ENCODE measurements around the gene PCDH9.
A peak's percentile ranks its signal among the peaks of the same experiment; 100 is the strongest.

The PCDH9 gene

DNA sequence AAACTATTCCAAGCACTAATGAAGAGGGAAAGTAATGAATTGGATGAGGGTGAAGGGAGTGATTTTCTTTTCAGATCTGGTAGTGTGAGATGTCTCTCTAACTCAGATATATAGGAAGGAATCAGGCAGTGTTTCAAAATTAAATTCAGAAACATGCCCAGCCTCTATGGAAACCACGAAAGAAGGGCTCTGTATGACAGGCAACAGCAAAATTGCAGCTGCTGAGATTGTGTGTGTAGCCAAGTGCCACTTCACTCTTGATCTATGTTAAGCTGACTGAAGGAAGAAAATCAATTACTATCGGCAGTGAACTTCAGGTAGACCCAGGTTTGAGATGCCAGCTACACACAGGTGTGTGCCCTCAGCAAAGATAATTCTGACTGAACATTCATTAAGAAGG, 387.4 kb downstream of the PCDH9 start:
- DNase-seq (ENCODE audit: low read depth, low spot score) = no peak

DNA sequence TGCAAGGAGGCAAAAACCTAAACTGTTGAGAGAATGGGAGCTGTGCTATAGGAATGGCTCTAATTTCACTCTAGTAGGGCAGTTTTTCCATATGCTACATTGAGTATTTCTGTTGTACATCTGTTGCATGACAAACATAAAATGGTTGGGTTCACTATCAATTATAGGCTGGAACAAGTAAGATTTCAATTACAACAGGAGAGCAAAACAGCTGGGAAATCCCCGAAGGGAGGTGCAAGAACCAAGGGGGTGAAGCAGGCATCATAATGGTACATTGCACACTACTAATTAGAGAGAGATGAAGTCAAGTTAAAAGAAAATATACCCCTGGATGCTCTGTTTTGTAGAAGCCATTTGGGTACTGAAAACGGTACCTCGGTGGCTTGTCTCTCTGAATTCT, 389.5 kb downstream of the PCDH9 start:
- no peak for DNase-seq (ENCODE audit: low read depth, low spot score)

DNA sequence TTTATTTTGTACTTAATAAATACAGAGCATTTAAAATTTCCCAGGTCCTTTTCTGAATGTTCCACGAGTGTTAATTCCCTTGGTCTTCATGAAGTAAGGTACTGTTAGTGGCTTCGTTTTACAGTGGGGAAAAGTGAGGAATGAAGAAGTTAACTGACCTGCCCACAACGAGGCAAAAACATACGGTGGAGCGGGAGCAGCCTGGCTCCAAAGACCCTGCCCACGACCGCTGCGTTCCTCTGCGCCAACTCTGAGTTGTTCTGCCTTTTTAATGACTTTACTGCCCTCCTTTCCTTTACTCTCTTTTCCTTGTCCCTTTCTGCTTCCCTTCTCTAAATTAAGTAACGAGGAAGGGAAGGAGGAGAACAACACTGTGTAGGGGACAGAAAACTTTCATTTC, 392.9 kb downstream of the PCDH9 start:
- DNase-seq (ENCODE audit: low read depth, low spot score) = no peak

DNA sequence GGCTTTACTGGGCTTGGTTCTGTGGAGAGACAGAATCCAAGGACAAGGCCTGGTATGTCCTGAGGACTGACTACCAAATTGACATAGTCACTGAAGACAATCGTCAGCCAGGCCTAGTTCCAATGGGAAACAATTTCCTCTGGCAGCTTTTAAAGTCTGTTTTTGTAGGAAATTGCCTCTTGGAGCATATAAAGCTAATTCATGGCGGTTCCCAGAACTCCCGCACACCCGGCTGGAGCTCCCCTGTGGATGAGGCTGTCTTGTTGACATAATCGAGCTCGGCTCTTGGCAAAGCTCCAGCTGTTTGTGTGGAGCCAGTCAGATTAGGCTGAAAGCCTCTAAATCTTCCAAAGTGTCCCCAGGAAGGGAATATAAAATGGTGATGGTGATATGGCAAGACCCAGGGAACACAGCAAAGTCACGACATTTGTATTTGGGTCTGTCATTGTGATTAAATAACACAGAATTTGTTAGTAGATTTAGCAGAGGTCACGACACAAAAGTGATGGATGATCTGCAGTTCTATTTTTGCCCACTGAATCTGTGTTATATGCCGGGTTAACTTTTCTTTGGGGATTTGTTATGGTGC, 395.0 kb downstream of the PCDH9 start:
- DNase-seq (ENCODE audit: low read depth, low spot score) = peak; percentile 80

DNA sequence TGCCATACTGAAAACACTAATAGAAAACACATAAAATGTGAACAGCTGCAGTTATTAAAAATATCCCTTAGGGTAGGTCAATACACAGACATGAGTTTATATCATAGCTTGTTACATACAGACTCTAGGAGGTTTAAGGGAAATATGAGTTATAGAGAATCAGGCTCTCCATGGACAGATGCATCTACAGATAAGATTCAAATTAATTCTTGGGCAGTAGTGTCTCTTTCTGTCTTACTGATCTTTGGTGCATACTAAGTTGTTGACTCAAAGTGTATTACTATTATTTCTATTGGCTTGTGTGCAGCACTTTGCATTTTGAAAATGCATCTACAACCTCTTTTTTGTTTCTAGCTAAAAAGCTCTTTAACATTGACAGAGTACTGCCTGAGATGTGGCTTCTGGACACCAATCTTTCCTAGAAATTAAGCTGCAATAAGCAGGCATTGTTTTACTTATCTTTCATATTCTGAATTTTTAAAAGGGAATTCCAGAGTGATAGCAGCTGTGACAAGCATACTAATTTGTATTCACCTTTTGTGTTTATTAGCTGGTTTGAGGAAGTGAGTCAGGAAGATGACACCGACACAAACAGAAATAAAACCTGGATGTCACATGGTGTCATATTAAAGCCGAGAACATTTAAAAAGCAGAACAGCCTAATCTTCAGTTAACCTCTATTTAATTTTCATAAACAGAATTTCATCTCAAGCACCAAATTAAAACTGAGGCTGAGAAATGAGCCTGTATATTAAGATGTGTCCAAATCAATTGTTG, 399.0 kb downstream of the PCDH9 start:
- DNase-seq (ENCODE audit: low read depth, low spot score) = no peak

DNA sequence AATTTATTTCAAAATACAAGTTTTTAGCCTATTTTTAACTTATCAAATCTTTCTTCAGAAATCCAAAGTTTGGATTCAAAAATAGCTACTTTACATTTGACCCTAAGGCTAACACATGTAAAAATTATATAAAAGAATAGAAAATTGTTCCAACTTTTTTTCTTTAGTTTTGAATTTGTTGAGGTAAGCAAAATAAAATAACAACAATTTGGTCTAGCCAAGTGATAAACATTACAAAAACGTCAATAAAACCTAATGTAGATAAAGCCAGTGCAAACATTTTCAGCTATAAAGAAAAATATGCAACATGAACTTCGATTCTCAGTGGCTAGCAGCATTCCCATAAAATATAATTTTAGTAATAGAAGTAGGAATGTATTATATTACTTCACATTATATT, 400.3 kb downstream of the PCDH9 start:
- no peak for DNase-seq (ENCODE audit: low read depth, low spot score)

DNA sequence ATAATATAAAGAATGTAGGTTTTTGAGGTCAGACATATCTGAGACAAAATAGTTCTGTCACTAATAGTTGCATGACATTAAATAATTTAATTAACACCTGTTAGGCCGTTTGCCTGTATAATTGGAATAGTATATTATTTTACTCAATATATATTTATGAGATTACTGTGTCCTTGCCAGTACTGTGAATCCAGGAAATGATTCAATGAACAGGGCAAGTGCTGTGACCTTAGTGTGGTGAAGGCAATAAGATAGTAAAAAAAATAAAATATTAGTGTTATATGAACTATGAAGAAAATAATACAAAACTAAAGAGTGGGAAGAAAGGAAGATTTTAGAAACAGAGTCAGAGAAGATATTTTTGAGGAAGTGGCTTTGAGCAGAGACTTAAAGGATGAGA, 403.7 kb downstream of the PCDH9 start:
- no peak for DNase-seq (ENCODE audit: low read depth, low spot score)

DNA sequence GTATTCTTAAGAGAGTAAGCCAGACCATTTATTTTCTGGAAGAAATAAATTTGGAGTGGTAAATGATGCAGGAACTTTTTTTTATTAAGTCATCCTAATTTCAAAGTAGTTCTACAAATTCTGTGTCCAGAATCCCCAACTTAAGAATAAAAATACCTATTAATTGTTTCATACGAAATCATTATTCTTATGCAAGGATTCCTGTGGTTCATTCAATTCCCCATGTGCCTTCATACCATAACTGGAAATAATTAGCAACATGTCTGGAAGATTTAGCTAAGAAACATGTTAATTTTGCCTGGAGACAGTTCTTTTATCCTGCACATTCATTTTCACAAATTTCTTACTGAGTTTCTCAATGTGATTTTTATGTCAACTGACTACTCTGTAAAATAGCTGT, 408.6 kb downstream of the PCDH9 start:
- DNase-seq (ENCODE audit: low read depth, low spot score) = no peak

DNA sequence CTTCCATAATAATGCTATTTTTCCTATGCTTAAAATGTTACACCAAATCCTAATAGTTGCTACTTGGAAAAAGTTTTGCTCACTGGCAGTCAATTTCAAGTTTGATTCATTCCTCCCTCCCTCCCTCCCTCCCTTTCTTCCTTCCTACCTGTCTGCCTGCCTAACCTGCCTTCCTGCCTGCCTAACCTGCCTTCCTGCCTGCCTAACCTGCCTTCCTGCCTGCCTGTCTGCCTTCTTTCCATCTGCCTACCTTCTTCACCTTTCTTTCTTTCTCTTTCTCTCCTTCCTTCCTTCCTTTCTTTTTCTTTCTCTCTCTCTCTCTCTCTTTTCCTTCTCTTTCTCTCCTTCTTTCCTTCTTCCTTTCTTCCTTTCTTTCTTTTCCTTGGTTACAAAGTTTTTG, 418.7 kb downstream of the PCDH9 start:
- DNase-seq (ENCODE audit: low read depth, low spot score) = no peak

DNA sequence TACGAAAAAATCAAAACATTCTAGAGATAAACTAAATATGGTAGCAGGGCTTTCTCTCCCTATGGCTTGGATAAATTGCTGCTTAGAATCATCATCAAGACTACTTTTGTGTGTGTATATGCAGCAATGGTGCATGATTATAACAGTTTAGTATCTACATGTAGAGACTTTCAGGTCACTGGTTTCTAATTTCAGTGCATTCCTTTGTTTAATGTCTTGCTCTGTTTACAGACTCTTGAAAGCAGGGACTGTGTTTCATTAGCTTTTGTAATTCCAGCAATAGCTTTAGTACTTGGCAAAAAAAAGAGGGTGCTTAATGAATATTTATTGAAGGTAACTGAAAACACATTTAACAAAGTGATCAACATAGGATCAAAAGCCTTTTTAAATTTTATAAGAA, 420.7 kb downstream of the PCDH9 start:
- no peak for DNase-seq (ENCODE audit: low read depth, low spot score)

DNA sequence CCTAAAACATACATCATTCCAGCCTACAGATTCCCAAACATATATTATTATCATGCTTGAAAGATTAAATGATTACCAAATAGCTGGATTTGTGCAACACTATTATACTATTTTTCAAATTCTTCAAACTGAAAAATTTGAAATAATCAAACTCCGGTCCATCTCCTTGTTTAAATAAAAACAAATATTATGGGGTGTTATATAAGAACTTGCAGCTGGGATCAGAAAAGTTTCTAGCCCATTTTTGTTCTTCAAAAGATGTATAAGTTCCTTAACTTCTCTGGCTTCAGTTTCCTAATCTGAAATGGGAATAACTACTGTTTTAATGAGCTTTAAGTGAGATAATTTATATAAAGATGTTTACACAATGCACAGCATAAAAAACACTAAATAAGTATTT, 422.9 kb downstream of the PCDH9 start:
- DNase-seq (ENCODE audit: low read depth, low spot score) = no peak

DNA sequence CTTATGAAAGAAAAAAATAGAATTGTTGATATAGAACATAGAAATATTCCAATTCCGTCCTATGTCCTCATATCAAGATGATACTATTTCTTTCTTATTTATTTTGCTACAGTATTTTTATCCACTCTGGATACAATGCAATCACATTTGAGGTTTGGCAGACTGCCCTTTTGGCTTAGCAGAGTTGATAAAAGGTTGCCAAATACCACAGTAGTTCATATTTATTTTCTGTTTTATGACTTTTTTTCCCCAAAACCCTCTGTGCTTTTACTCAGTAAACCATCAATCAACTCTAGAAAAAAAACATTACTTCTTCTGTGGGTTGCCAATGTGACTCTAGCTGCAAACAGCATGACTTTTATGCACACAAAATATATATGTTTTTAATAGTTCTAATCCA, 424.5 kb downstream of the PCDH9 start:
- no peak for DNase-seq (ENCODE audit: low read depth, low spot score)

DNA sequence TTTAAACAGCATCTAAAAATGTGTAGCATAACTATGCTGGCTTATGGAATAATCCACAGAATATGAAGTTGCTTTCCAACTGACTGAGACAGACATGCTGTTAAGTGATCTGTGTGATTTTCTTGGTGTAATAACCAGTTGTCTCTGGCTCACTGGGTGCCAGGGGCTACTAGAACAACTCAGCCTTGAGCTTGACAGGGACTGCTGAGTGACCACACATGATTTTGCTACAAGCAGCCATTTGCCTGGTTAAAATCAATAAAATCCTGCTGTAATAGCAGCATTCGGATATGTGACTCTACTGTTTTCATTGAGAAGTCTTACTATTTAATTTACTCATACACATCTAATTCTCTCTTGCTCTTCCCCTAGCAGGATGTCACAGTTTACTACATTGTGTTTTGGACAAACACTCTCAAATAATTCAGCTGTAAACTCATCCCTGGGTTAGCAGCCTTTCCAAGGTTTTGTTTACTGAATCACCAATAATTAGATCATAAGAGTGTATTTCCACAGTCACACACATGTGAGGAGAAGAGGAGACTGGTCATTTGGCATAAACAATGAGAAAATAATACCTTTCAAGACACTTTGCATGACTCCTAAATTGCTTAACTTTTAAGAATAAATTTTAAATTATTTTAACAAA, 426.2 kb downstream of the PCDH9 start:
- DNase-seq (ENCODE audit: low read depth, low spot score) = no peak

DNA sequence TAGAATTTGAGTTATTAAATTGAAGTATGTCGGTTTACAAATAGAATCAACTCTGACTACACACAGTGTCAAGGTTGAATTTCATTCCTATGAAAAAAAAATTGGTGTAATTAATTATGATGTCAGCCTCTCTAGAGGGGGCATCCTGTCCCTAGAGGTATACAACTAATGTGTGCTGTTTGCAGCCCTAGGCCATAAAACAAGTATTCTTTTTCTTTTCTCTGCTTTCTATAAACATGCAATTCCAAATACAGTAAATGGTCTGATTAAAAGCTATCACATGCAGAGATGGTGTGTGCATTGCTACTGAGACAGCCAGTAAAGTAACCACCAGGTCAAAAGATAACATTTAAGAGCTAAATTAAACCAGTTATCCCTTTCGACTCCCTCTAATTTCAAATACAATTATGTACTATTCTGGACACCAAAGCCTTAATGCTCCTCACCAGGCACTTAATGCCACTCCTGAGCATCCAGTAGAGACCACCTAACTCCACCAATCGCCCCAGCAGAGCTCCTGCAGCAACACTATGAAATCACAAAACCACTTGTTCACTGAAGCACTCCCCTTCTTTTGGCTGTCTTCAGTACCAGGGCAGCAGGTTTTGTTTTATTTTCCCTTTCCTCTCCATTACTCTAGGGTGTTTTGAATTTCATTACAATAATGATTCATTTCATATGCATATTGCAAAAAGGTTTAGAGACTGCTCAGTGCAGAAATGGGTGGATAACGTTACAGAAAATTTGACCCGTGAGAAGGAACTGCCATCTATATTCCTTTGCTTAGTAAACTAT, 426.9 kb downstream of the PCDH9 start:
- no peak for DNase-seq (ENCODE audit: low read depth, low spot score)

DNA sequence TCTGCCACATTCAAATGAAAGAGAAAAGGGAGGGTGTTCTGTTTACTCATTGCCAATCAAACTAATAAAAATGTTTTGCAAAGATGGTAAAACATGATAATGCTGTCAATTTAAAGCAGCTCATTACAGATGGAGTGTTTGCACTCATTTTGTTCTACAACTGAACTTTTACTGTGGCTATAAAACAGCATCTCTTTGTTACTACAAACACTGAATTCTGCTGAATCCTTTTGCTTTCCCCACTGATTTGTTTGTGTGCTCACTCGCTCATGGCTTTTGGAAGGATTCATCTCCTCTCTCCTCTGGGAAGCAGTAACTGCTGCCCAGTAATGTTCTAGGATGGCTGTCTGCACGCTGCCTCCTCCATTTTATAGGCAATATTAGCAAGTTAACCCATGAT, 434.5 kb downstream of the PCDH9 start:
- DNase-seq (ENCODE audit: low read depth, low spot score) = no peak

DNA sequence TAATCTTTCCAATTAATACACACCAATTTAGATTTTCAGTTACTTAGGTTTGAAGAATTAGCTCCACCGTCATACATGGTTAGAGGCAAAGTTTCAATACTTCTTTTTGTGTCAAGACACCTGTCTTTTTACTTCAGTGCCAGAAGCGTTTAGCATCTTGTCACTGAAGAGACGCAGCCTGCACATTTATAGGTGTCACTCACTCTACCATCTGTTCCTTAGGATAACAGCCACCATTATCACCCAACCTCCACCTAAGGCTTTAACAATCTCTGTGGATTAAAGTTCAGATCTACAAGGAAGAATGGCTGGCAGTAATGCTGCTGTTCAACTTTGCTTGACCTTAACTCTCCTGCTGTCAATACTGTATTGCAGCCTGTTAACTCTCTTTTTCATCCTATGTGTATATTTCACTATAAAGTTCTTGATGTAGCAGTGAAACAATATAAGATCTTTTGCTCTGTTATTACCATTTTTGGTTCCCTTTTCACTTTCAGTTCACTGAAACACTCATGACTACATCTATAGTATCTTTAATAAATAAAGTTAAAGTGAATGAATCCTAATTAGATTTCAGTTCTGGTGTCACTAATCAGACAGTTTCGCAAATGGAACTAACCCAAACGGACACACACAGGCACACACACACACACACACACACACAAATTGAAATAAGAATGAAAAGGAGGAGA, 435.6 kb downstream of the PCDH9 start:
- DNase-seq (ENCODE audit: low read depth, low spot score) = no peak

DNA sequence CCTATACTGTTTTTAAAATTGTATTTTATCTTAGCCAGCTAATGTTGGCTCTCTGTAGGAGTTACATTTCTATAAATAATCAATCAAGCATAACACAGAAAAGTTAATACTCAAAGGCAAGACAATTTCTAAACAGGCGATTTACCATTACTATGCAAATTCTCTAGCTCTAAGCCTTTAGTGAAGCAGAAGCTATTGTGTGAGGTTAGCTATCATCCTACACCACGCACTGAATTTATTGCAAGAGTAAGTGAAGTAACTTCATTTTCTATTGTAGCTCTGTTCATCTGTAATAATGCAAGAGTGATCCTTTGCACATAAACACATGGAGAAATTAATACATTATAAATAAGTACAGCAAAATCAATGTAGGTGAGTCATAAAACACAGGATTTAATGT, 439.3 kb downstream of the PCDH9 start:
- no peak for DNase-seq (ENCODE audit: low read depth, low spot score)

DNA sequence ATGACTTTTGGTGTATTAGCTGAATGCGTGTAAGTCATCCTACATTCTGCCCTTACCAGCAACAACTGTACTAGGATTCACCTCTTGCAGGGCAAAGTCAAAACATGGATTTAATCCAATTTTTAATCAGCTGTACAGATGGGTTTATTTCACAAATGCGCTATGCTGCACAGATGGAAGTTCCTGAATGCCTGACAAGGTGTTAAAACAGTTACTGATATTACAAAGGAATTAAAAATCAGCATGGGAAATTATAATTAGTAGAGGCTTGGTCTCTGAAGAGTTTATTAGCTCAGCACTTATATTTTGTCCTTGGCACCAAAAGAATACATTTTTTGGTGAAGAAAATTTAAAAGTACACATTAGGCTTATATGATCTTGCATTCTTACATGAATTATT, 448.9 kb downstream of the PCDH9 start:
- no peak for DNase-seq (ENCODE audit: low read depth, low spot score)

DNA sequence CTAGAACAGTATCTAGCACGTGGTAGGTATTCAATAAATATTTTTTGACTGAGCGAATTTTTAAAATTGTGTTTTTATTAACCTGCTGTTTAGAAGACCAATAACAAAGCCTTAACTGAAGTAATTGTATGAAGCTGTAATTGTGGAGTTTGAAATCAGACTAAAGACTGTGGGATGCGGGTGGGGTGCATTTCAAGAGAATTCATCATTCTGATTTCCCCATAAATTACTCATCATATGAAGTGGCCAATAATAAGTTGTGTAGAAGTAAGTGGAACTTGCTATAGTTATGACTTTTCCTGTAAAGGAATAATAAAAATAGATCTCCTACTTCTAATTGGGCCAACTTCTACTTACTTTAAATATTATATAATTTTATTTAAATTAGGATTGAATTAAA, 449.3 kb downstream of the PCDH9 start:
- DNase-seq (ENCODE audit: low read depth, low spot score) = no peak

DNA sequence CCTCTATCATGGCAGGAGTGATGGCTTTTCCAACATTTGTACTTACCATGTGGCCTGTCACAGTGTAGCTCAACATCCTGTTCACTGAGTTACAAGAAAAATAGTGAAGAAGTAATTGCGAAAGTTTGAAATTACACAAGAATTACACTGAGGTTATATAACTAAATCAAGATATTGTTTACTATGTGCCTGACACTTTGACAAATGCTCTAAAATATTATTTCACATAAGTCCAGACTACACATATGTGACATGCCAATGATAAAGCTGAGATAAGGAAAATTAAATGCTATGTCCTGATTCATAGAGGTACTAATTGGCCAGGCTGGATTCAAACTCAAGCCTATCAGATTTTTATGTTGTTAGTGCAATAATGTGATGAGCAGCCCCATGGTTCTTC, 451.7 kb downstream of the PCDH9 start:
- DNase-seq (ENCODE audit: low read depth, low spot score) = no peak

DNA sequence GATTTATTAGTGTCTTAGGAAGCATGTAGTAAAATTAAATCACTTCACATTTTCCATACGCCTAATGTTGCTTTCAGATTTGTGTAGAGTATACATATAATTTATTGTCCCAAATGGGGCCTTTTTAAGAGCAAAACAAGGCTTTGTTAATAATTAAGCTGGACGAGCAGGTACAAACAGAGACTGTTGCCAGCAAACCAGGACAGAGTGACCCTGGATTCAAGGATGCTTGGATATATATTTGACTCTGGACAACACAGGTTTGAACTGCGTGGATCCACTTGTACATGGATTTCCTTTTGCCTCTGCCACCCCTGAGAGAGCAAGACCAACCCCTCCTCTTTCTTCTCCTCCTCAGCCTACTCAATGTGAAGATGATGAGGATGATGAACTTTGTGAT, 454.9 kb downstream of the PCDH9 start:
- DNase-seq (ENCODE audit: low read depth, low spot score) = no peak

DNA sequence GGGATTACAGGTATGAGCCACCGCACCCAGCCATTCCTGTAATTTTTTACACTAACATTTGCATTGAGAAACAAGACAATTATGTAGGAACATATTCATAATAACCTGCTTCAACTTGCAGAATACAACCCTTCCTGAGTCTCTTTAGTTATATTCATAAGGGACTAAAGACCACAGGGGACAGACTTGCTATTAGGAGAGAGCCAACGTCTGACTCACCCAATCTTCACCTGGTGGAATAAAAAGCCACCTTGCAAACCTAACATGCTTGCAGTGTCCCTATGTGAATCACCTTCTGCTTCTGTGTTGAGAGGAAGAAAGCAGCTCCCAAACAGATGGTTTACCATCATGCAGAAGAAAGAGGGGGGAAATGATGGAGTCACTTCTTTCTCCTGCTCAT, 456.1 kb downstream of the PCDH9 start:
- no peak for DNase-seq (ENCODE audit: low read depth, low spot score)
